ENCODE measurements around the gene FRMD5. TPM values are rescaled to one million over a fixed set of nuclear protein-coding genes. Genes with fewer than 3 reads are reported as not detected.

Gene FRMD5
- total RNA-seq, 1 donor from 2014 or later: 9.9 TPM

DNA sequence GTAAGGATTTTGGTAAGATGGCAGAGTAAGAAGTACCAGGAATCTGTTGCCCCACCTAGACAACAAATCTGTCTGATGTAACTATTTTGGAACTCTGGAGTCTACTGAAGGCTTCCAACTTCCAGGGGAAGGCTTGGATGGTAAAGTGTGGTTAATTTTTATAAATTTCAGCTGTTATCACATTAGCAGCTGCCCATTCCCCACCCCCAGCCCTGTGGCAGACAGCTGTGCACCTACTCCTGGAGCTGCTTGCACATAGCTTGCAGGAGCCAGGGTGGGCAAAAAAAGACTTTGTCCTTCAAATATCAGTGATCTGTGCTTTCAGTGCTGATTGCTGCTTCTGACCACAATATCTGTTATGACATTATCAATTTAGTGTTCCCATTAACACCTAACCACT is 47.4 kb downstream of the FRMD5 start:
- H3K27me3 ChIP-seq (ENCODE audit: control insufficient read depth, insufficient read depth, low read length): no peaks in the 10 kb centered on the region
- TF ChIP-seq, protein P1, sequence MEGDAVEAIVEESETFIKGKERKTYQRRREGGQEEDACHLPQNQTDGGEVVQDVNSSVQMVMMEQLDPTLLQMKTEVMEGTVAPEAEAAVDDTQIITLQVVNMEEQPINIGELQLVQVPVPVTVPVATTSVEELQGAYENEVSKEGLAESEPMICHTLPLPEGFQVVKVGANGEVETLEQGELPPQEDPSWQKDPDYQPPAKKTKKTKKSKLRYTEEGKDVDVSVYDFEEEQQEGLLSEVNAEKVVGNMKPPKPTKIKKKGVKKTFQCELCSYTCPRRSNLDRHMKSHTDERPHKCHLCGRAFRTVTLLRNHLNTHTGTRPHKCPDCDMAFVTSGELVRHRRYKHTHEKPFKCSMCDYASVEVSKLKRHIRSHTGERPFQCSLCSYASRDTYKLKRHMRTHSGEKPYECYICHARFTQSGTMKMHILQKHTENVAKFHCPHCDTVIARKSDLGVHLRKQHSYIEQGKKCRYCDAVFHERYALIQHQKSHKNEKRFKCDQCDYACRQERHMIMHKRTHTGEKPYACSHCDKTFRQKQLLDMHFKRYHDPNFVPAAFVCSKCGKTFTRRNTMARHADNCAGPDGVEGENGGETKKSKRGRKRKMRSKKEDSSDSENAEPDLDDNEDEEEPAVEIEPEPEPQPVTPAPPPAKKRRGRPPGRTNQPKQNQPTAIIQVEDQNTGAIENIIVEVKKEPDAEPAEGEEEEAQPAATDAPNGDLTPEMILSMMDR (IDR thresholded peaks at IDR 0.05; ENCODE audit: insufficient read depth, low read length, poor library complexity, severe bottlenecking): no peak
- H3K36me3 ChIP-seq (ENCODE audit: control insufficient read depth, insufficient read depth, low read length): no peaks in the 10 kb centered on the region
- no peak for DNase-seq (ENCODE audit: low read depth)
- H3K4me3 ChIP-seq (ENCODE audit: low read depth, low read length): no peak overlapping the region

DNA sequence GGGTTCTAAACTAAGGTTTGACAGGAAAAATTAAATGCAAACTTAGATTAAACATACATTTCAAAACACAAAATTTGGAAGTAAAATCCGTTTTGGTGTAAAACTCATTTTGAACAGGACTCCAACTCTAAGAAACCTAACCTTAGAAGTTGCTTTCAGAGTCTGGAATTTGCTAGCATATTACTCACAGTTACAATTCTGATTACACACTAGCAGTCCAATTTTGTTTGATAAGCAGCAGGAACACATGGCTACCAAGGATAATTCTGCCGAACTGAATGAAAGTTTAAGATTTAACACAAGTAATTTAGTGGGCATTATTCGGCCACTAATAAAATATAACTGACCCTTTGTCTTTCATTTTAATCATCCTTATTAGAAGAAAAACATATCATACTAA is 49.6 kb downstream of the FRMD5 start:
- H3K4me3 ChIP-seq (ENCODE audit: low read depth, low read length): no peak overlapping the region
- no peaks in the 10 kb centered on the region for H3K36me3 ChIP-seq (ENCODE audit: control insufficient read depth, insufficient read depth, low read length)
- DNase-seq (ENCODE audit: low read depth): no peak
- no peaks in the 10 kb centered on the region for H3K27me3 ChIP-seq (ENCODE audit: control insufficient read depth, insufficient read depth, low read length)
- TF ChIP-seq, protein P1 (IDR thresholded peaks at IDR 0.05; ENCODE audit: insufficient read depth, low read length, poor library complexity, severe bottlenecking): no peak

DNA sequence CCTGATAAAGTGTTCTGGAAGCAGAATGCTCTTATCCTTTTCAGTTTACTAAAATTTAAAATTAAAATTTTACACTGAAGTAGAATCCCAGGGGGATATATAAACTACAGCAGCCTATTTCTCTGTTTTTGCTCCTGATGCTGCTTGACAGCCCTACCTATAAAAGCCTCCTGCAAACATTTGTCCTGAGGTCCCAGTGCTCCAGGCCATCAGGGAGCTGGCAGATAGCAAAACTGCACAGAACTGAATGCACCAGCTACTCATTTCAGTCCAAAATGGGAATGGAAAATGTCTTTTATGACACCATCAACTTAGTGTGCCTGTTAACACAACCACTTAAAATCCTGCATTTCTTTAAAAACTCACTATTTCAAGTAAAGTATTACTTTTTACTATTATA is 50.1 kb downstream of the FRMD5 start:
- TF ChIP-seq, protein P1 (IDR thresholded peaks at IDR 0.05; ENCODE audit: insufficient read depth, low read length, poor library complexity, severe bottlenecking): no peak
- Histone ChIP-seq H3K27me3 (ENCODE audit: control insufficient read depth, insufficient read depth, low read length) (no peaks in the 10 kb centered on the region), H3K4me3 (ENCODE audit: low read depth, low read length) (no peak overlapping the region), H3K36me3 (ENCODE audit: control insufficient read depth, insufficient read depth, low read length) (no peaks in the 10 kb centered on the region)
- DNase-seq (ENCODE audit: low read depth): no peak

DNA sequence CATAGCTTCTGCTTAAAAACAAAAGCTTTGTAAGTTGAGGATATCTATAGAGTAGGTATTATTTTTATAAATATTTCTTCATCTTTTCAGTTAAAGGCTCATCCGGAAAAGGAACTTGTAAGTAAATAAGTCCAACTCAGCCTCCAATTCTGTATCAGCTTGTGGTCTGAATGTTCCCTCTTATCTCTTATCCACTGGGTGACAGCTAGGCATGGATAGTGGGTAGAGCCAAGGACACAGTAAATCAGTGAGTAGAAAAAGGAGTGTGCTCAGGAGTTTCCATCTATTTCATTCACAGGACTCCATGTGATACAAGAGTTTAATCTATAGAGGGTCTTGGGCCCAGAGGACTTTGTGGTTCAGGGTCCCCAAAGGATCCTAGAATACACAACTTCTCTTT is 50.9 kb downstream of the FRMD5 start:
- no peak for DNase-seq (ENCODE audit: low read depth)
- no peaks in the 10 kb centered on the region for H3K27me3 ChIP-seq (ENCODE audit: control insufficient read depth, insufficient read depth, low read length)
- no peaks in the 10 kb centered on the region for H3K36me3 ChIP-seq (ENCODE audit: control insufficient read depth, insufficient read depth, low read length)
- no peak overlapping the region for H3K4me3 ChIP-seq (ENCODE audit: low read depth, low read length)
- TF ChIP-seq, protein P1 (IDR thresholded peaks at IDR 0.05; ENCODE audit: insufficient read depth, low read length, poor library complexity, severe bottlenecking): no peak

DNA sequence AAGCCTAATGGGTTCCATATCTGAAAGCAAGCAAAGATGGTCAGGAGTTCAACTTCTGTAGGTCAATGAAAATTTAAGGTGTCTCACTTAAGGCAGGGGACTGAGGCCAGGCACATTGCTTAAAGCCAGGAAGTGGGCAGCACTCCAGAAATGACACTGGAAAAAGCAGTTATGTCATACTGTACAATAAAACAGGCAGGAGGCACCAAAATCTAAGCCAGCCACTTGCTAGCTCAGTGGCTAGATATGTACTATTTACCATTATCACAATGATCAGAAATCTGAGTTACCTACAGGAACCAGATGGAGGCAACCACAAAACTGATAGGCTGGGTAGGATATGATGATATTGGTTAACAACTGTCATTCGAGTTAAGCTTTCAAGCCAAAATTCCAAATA is 57.3 kb downstream of the FRMD5 start:
- no peak for DNase-seq (ENCODE audit: low read depth)
- Histone ChIP-seq H3K36me3 (ENCODE audit: control insufficient read depth, insufficient read depth, low read length) (no peaks in the 10 kb centered on the region), H3K4me3 (ENCODE audit: low read depth, low read length) (no peak overlapping the region), H3K27me3 (ENCODE audit: control insufficient read depth, insufficient read depth, low read length) (no peaks in the 10 kb centered on the region)
- TF ChIP-seq, protein P1 (IDR thresholded peaks at IDR 0.05; ENCODE audit: insufficient read depth, low read length, poor library complexity, severe bottlenecking): no peak

DNA sequence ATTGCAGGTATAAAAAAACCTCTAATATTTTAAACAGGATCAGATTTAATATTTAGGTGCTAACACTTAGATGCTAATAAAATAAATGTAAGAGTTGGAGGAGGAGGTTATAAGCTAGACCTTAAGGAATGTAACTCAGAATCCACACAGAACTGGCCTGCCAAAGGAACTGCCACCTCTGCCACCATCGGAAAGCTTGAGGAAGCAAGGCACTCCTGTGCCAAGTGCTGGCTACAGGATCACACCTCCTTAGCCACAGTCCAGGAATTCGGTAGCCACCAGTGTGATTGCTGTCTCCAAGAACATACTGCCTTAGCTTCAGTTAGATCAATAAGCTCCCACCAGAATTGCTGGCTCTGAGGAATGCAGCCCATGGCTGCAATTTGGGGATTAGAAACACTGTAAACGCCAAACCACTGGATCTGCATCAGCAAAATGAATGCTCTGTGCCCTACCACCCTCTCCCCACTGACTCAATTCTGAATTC is 58.0 kb downstream of the FRMD5 start:
- DNase-seq (ENCODE audit: low read depth): no peak
- H3K4me3 ChIP-seq (ENCODE audit: low read depth, low read length): no peak overlapping the region
- TF ChIP-seq, protein P1 (IDR thresholded peaks at IDR 0.05; ENCODE audit: insufficient read depth, low read length, poor library complexity, severe bottlenecking): no peak
- H3K27me3 ChIP-seq (ENCODE audit: control insufficient read depth, insufficient read depth, low read length): no peaks in the 10 kb centered on the region
- no peaks in the 10 kb centered on the region for H3K36me3 ChIP-seq (ENCODE audit: control insufficient read depth, insufficient read depth, low read length)
